HepG2 (cell line): ENCODE data around the gene ZNF772. TPM values are rescaled to one million over a fixed set of nuclear protein-coding genes. Genes with fewer than 3 reads are reported as not detected.
"Not testable (repeated sequence)": the region's sequence is repeated elsewhere in the genome, so short reads cannot be mapped to it uniquely, and the experiment has no call there.

ENCODE experiments used
- ATAC-seq: fragments of 200-7000 bp; cut with Tn5 transposase; 3 replicates; pipeline ENCODE4 v1.9.1; 2020; ENCODE audit warnings: mild to moderate bottlenecking, moderate library complexity
- BruUV-seq: library from RNA; stranded (reverse); fragments of 400-500 nt; replicated peaks from 2 replicates; lab custom pipeline; 2021; lab: Mats Ljungman, UMichigan
- CTCF ChIA-PET: fragments of 300-600 bp; formaldehyde crosslinking; extraction: SDS; loops from one replicate; lab custom pipeline; 2021; ENCODE audit warnings: low total read pairs, inconsistent platforms, low intra/inter-chr PET ratio; lab: Yijun Ruan, JAX
- POLR2A ChIA-PET: fragments of 350-600 bp; sonication (Branson Sonifier 250); formaldehyde crosslinking; loops from one replicate; lab custom pipeline; 2020; ENCODE audit warnings: antibody characterized with exemption, inconsistent platforms; lab: Yijun Ruan, JAX
- DNase-seq: peaks from one replicate; pipeline ENCODE4 v3.0.0-alpha.2; 2015; ENCODE audit warnings: low spot score
- FAIRE-seq: peaks from 3 replicates; lab custom pipeline; 2011; peaks lifted over from hg19 to GRCh38; lab: Jason Lieb, UNC
- H2AFZ ChIP-seq: one replicate; pipeline ENCODE4 v1.6.1; 2011; ENCODE audit warnings: low read length, inconsistent platforms
- H3K27ac ChIP-seq: fragments of 300-600 bp; 3 replicates; pipeline ENCODE4 v1.8.0; 2011; ENCODE audit warnings: mixed run types, mild to moderate bottlenecking, mixed read lengths, low read length, inconsistent platforms; ENCODE audit not compliant: insufficient read depth; ENCODE audit errors: extremely low read length
- H3K27me3 ChIP-seq, 2 experiments: fragments of 200-600 bp in 1 of 2; 2 replicates in 1 of 2; 3 replicates in 1 of 2; pipeline versions ENCODE4 v1.6.0 to v1.8.0; 2011; ENCODE audit warnings: low read length in 2 of 2, mild to moderate bottlenecking in 2 of 2, moderate library complexity in 2 of 2, inconsistent platforms in 1 of 2; ENCODE audit not compliant: insufficient read depth in 2 of 2, control insufficient read depth in 1 of 2
- H3K36me3 ChIP-seq, 2 experiments: fragments of 200-600 bp in 1 of 2; replicated peaks in 1 of 2; 2 replicates in 1 of 2; 3 replicates in 1 of 2; pipeline versions ENCODE4 v1.5.1 to v1.8.0; 2011; ENCODE audit warnings: low read length in 2 of 2, inconsistent platforms in 1 of 2; ENCODE audit not compliant: insufficient read depth in 2 of 2, control insufficient read depth in 1 of 2
- H3K4me1 ChIP-seq: 2 replicates; pipeline ENCODE4 v1.5.1; 2012; ENCODE audit warnings: low read length, inconsistent platforms; ENCODE audit not compliant: insufficient read depth
- H3K4me2 ChIP-seq: 2 replicates; pipeline ENCODE4 v1.6.0; 2011; ENCODE audit warnings: low read depth, low read length, inconsistent platforms
- H3K4me3 ChIP-seq, 3 experiments: fragments of 200-600 bp in 1 of 3; sonication (generic), shearing (Covaris generic) in 1 of 3; replicated peaks in 1 of 3; 2 replicates each; pipeline ENCODE4 v1.5.1; 2011 to 2016; ENCODE audit warnings: low read length in 3 of 3, inconsistent platforms in 2 of 3, low read depth in 2 of 3, mild to moderate bottlenecking in 2 of 3, control low read depth in 1 of 3, mixed read lengths in 1 of 3; ENCODE audit not compliant: insufficient read depth in 1 of 3
- H3K79me2 ChIP-seq: one replicate; pipeline ENCODE4 v1.6.1; 2011; ENCODE audit warnings: low read length, inconsistent platforms; ENCODE audit not compliant: insufficient read depth
- H3K9ac ChIP-seq: 2 replicates; pipeline ENCODE4 v1.6.0; 2011; ENCODE audit warnings: mild to moderate bottlenecking, low read depth, low read length, inconsistent platforms; ENCODE audit not compliant: insufficient read depth
- H3K9me3 ChIP-seq: 2 replicates; pipeline ENCODE4 v1.5.1; 2012; ENCODE audit warnings: mild to moderate bottlenecking, low read length
- H4K20me1 ChIP-seq: 2 replicates; pipeline ENCODE4 v1.6.0; 2011; ENCODE audit warnings: inconsistent platforms, mild to moderate bottlenecking, low read length, moderate library complexity; ENCODE audit not compliant: insufficient read depth
- BORCS8-MEF2B ChIP-seq: sonication (generic); formaldehyde crosslinking; IDR thresholded peaks from 2 replicates; pipeline ENCODE4 v1.8.0; 2022; ENCODE audit warnings: mild to moderate bottlenecking, missing genetic modification reagents
- DMAP1 ChIP-seq: IDR thresholded peaks from 2 replicates; pipeline ENCODE4 v1.6.1; 2016
- FOXK1 ChIP-seq: sonication (generic); formaldehyde crosslinking; IDR thresholded peaks from 2 replicates; pipeline ENCODE4 v1.4.0; 2020; ENCODE audit warnings: low read depth, missing genetic modification reagents, borderline replicate concordance
- GABPA ChIP-seq, 2 experiments: IDR thresholded peaks; 2 replicates each; pipeline ENCODE4 v1.6.1; 2011 to 2016; ENCODE audit warnings: low read depth in 2 of 2, low read length in 1 of 2, missing biosample characterization in 1 of 2, missing genetic modification characterization in 1 of 2
- HNRNPLL ChIP-seq: fragments of 200-400 bp; formaldehyde crosslinking; IDR thresholded peaks from 2 replicates; pipeline ENCODE4 v1.6.1; 2017; ENCODE audit warnings: mild to moderate bottlenecking, low read depth, low read length; ENCODE audit not compliant: poor library complexity, severe bottlenecking
- MXD3 ChIP-seq: IDR thresholded peaks from 2 replicates; pipeline ENCODE4 v1.6.1; 2016; ENCODE audit warnings: mild to moderate bottlenecking, missing biosample characterization, missing genetic modification reagents
- NRL ChIP-seq: sonication (generic); formaldehyde crosslinking; IDR thresholded peaks from 2 replicates; pipeline ENCODE4 v1.5.0; 2020; ENCODE audit warnings: missing genetic modification reagents, mild to moderate bottlenecking, moderate library complexity, borderline replicate concordance
- PCBP1 ChIP-seq: fragments of 200-400 bp; formaldehyde crosslinking; IDR thresholded peaks from 2 replicates; pipeline ENCODE4 v1.6.1; 2017; ENCODE audit warnings: mild to moderate bottlenecking, low read depth, low read length, borderline replicate concordance
- PHF8 ChIP-seq: sonication (generic); formaldehyde crosslinking; IDR thresholded peaks from 2 replicates; pipeline ENCODE4 v1.5.0; 2020; ENCODE audit warnings: missing genetic modification reagents
- RCOR2 ChIP-seq: IDR thresholded peaks from 2 replicates; pipeline ENCODE4 v1.6.1; 2016; ENCODE audit warnings: missing biosample characterization, missing genetic modification reagents
- SIX1 ChIP-seq: sonication (generic); formaldehyde crosslinking; IDR thresholded peaks from 2 replicates; pipeline ENCODE4 v1.4.0; 2020; ENCODE audit warnings: missing genetic modification reagents, borderline replicate concordance
- SRY ChIP-seq: sonication (generic); formaldehyde crosslinking; IDR thresholded peaks from 2 replicates; pipeline ENCODE4 v1.8.0; 2022; ENCODE audit warnings: mild to moderate bottlenecking, missing genetic modification reagents
- TEAD3 ChIP-seq: optimal IDR thresholded peaks from 2 replicates; pipeline ENCODE3; 2016; ENCODE audit warnings: borderline replicate concordance
- YEATS2 ChIP-seq: sonication (generic); formaldehyde crosslinking; IDR thresholded peaks from 2 replicates; pipeline ENCODE4 v1.4.0; 2020; ENCODE audit warnings: missing genetic modification reagents, borderline replicate concordance
- ZEB1 ChIP-seq: IDR thresholded peaks from 2 replicates; pipeline ENCODE4 v1.6.1; 2012; ENCODE audit warnings: mild to moderate bottlenecking, low read depth, inconsistent platforms; ENCODE audit not compliant: insufficient replicate concordance
- ZMYM4 ChIP-seq: sonication (generic); formaldehyde crosslinking; IDR thresholded peaks from 2 replicates; pipeline ENCODE4 v1.8.1; 2023; ENCODE audit warnings: mild to moderate bottlenecking, missing genetic modification reagents
- ZNF143 ChIP-seq: sonication (generic); formaldehyde crosslinking; IDR thresholded peaks from 2 replicates; pipeline ENCODE4 v1.4.0; 2020; ENCODE audit warnings: missing genetic modification reagents
- ZNF574 ChIP-seq: sonication (generic); formaldehyde crosslinking; IDR thresholded peaks from 2 replicates; pipeline ENCODE4 v1.4.0; 2020; ENCODE audit warnings: missing genetic modification reagents
- ZNF607 ChIP-seq: sonication (generic); formaldehyde crosslinking; IDR thresholded peaks from 2 replicates; pipeline ENCODE4 v1.5.1; 2020; ENCODE audit warnings: missing genetic modification reagents, mild to moderate bottlenecking, borderline replicate concordance
- ZNF891 ChIP-seq: sonication (generic); formaldehyde crosslinking; IDR thresholded peaks from 2 replicates; pipeline ENCODE4 v1.5.0; 2020; ENCODE audit warnings: mild to moderate bottlenecking, missing genetic modification reagents
- WGBS: methylation state at CpG from one replicate; pipeline ENCODE4 v1.1.6; 2017; ENCODE audit warnings: low lambda C conversion rate; 5-methylcytosine and 5-hydroxymethylcytosine counted together
- in situ Hi-C: cut with HindIII; loops from 2 replicates; pipeline ENCODE4 v1.10.0; 2017; ENCODE audit warnings: low pct_unique_long_range_greater_than_20kb; ENCODE audit not compliant: extremely low pct_ligation_motif_present
- intact Hi-C: fragments of 100-400 bp; cut with micrococcal nuclease; formaldehyde crosslinking; loops from one replicate; pipeline ENCODE4 v1.10.0; 2022; ENCODE audit not compliant: unreplicated experiment
- polyA plus RNA-seq, 8 experiments: library from polyadenylated mRNA; depleted of rRNA in 3 of 8; stranded (reverse) in 7 of 8; unstranded in 1 of 8; fragments of >200 nt; fragmentation: Illumina TruSeq in 4 of 8; extraction: Trizol in 4 of 8; gene quantifications; 2 replicates each; pipeline versions ENCODE4 v1.2.1 to v1.2.3, GENCODE V29; 2011 to 2016; ENCODE audit warnings: low read depth in 4 of 8, missing spikeins in 1 of 8, mixed read lengths in 1 of 8; ENCODE audit not compliant: insufficient read depth in 1 of 8
- total RNA-seq, 5 experiments: library from RNA; depleted of rRNA; stranded (reverse); fragments of >200 nt; fragmentation: Illumina TruSeq; extraction: Trizol; gene quantifications; 2 replicates each; pipeline ENCODE4 v1.2.3, GENCODE V29; 2016; ENCODE audit warnings: low read depth in 1 of 5

Gene ZNF772
- total and polyA plus RNA-seq, 2 of the 13 experiments (the other 11 are each of a cell fraction or from before 2014, with no cell fraction given) = 3.1 to 17.2 TPM

GRCh38 chr19:57487477-57488298 is 10.3 kb upstream of the ZNF772 start, which contains the start of gene ZNF419:
Gene ZNF419, plus strand, starts transcription at chr19:57487750. Its CDS starts 201 bp downstream, at chr19:57487951.
- WGBS = under 1% methylated on average over 16 of the region's 69 CpGs
- H3K4me3 ChIP-seq = peak within 1 kb of the TSS; percentile 77 to 97 (median 93); a peak in 5 of 6 replicates
- ATAC-seq (peak; percentile 98), FAIRE-seq (peak; percentile 66), DNase-seq (peak; percentile 87)
- peak within 1 kb of the TSS; percentile 54 for H3K27ac ChIP-seq
- CTCF ChIA-PET, H3K27me3 ChIP-seq, BruUV-seq, H4K20me1 ChIP-seq, H3K4me1 ChIP-seq, H3K79me2 ChIP-seq, H3K9me3 ChIP-seq, in situ Hi-C loops: not testable (repeated sequence)
- H3K4me2 ChIP-seq = peak within 1 kb of the TSS; percentile 82
- peak within 1 kb of the TSS; percentile 85 for H2AFZ ChIP-seq
- H3K9ac ChIP-seq = peak within 1 kb of the TSS; percentile 78
- POLR2A ChIA-PET = interaction anchor here (1.0 to 1.1 kb wide), 2 partner anchors 12 to 53 kb away, joined by 5 to 9 read pairs; partner anchors contain the start of genes ZNF749 and ZNF773
- intact Hi-C loops = loop anchor here (2.0 kb wide), 1 partner anchor 111 kb away; the partner anchor contains the start of gene ZNF530
- H3K36me3 ChIP-seq = peaks cover 5 to 21% of the 10 kb centered on the region in 2 experiments; a peak in 4 of 5 replicates
- 0 out of 2 replicates have a peak, but pooled peaks have one; percentile 12 for TF ChIP-seq RCOR2 (CRISPR knock-in tag)
- peak; percentile 91 for TF ChIP-seq YEATS2 (CRISPR knock-in tag)
- peak; percentile 48; the same call in 1 of the 2 replicates for TF ChIP-seq DMAP1 (CRISPR knock-in tag)
- peak; percentile 92 for TF ChIP-seq PHF8 (CRISPR knock-in tag)
- peak; percentile 93 for TF ChIP-seq GABPA (IDR thresholded peaks at IDR 0.05; ENCODE audit: low read depth, low read length)
- TF ChIP-seq GABPA (CRISPR knock-in tag; IDR thresholded peaks at IDR 0.05; ENCODE audit: low read depth) = peak; percentile 99
- peak; percentile 80 for TF ChIP-seq ZEB1
- TF ChIP-seq ZNF574 (CRISPR knock-in tag) = peak; percentile 83
- TF ChIP-seq ZNF607 (CRISPR knock-in tag) = 0 out of 2 replicates have a peak, but pooled peaks have one; percentile 31
- TF ChIP-seq HNRNPLL = peak; percentile 87
- 0 out of 2 replicates have a peak, but pooled peaks have one; percentile 57 for TF ChIP-seq SRY (CRISPR knock-in tag)
- peak; percentile 46; the same call in 1 of the 2 replicates for TF ChIP-seq BORCS8-MEF2B
- TF ChIP-seq MXD3 = peak; percentile 69
- peak; percentile 86; the same call in 1 of the 2 replicates for TF ChIP-seq FOXK1
- 0 out of 2 replicates have a peak, but pooled peaks have one; percentile 46 for TF ChIP-seq PCBP1
- TF ChIP-seq NRL = 0 out of 2 replicates have a peak, but pooled peaks have one; percentile 64
- TF ChIP-seq ZNF143 (CRISPR knock-in tag) = peak; percentile 99
- TF ChIP-seq SIX1 (CRISPR knock-in tag) = 0 out of 2 replicates have a peak, but pooled peaks have one; percentile 32
- TF ChIP-seq ZMYM4 (CRISPR knock-in tag) = peak; percentile 17; the same call in 1 of the 2 replicates
- 0 out of 2 replicates have a peak, but pooled peaks have one; percentile 16 for TF ChIP-seq ZNF891 (CRISPR knock-in tag)
- TF ChIP-seq TEAD3 (CRISPR knock-in tag) = peak; percentile 80
